ENCODE data around the gene FGD3. TPM values are rescaled to one million over a fixed set of nuclear protein-coding genes. Genes with fewer than 3 reads are reported as not detected.
A peak's percentile ranks its signal among the peaks of the same experiment; 100 is the strongest.

FGD3 gene
- polyA plus RNA-seq, 1 donor from 2014 or later: 86.1 TPM

- Mint-ChIP-seq H3K36me3 (peaks cover 10% of the 10 kb centered on the region), H3K4me3 (no peak overlapping the region)
Measured at GRCh38 chr9:93032545-93032944, 85.2 kb downstream of the FGD3 start.

GRCh38 chr9:93033531-93033930 is 86.2 kb downstream of the FGD3 start:
- Mint-ChIP-seq H3K27ac (peak overlapping the region in 2 of 3 donors; percentile 75 to 87), H3K9me3 (no peaks in the 10 kb centered on the region), H3K4me3 (no peak overlapping the region), H3K4me1 (peaks cover 16 to 33% (median 23%) of the 10 kb centered on the region in 3 donors), H3K36me3 (peaks cover 9% of the 10 kb centered on the region), H3K27me3 (no peaks in the 10 kb centered on the region)

More at GRCh38 chr9:93032545-93032944, 85.2 kb downstream of the FGD3 start:
- Mint-ChIP-seq H3K27me3 (no peaks in the 10 kb centered on the region), H3K27ac (no peak overlapping the region), H3K9me3 (no peaks in the 10 kb centered on the region), H3K4me1 (peaks cover 25 to 38% (median 28%) of the 10 kb centered on the region in 3 donors)

DNA sequence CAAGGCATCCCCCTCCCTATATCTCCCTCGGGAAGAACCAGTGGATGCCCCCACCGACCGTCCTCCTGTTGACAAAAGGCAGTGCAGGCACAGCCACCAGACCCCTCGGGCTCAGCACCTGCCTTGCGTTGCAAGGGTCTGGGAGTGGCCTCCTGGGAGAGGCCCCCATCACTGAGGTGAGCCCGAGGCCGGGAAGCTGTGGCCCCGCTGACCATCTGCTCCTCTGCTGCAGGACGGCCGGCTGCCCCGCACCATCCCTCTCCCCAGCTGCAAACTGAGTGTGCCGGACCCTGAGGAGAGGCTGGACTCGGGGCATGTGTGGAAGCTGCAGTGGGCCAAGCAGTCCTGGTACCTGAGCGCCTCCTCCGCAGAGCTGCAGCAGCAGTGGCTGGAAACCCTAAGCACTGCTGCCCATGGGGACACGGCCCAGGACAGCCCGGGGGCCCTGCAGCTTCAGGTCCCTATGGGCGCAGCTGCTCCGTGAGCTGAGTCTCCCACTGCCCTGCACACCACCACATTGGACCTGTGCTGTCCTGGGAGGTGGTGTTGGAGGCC is 87.9 kb downstream of the FGD3 start:
- Mint-ChIP-seq H3K36me3 (peaks cover 6% of the 10 kb centered on the region), H3K4me3 (no peak overlapping the region), H3K27ac (no peak overlapping the region), H3K4me1 (peaks cover 7 to 30% (median 19%) of the 10 kb centered on the region in 3 donors), H3K9me3 (no peaks in the 10 kb centered on the region), H3K27me3 (no peaks in the 10 kb centered on the region)

DNA sequence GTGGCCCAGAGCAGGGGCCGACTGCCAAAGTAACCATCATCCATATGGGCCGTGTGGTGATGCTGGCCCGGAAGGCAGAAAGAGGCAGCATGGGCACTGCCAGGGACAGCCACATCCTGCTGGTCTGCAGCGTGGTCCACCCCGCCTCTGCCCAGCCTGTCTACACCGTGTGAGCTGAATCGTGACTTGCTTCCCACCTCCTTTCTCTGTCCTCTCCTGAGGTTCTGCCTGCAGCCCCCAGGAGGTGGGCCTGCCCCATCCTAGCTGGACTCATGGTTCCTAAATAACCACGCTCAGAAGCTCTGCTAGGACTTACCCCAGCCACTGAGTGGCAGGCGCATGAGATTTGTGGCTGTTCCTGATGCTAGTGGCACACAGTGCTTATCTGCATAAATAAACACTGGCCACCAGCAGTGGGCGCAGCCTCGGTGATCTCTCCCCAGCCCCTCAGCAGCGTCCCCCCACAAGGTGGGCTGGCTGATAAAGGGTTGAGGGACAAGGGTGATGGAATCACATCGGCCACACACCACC is 88.6 kb downstream of the FGD3 start:
- Mint-ChIP-seq H3K4me3 (no peak overlapping the region), H3K36me3 (peaks cover 3% of the 10 kb centered on the region), H3K27me3 (no peaks in the 10 kb centered on the region), H3K4me1 (peaks cover 7 to 27% (median 16%) of the 10 kb centered on the region in 3 donors), H3K9me3 (no peaks in the 10 kb centered on the region), H3K27ac (no peak overlapping the region)

DNA sequence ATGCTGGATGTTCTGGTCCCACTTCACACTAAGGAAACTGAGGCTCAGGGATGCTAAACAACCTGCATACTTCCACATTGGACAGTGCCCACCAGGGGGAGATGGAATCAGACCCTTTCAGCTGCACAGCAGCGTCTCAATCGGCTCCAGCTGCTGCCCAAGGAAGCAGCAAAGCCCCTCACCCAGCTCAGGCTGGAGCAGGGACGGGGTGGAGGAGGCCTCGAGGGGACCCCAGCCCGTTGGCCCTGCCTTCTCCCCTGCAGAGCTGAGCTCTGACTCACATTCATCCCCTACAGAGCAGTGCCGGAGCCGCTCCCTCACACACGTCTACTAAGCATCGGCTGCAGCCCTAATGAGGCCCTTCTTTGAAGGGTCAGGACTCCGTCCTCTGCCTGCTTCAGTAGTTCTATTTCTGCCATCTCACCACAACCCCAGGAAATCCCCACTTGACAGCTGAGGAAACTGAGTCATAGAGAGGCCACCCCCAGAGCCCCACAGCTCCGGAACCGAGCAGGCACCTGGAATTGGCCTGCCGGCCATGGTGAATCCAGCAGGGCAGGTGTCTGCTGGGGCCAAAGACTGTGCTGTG is 89.7 kb downstream of the FGD3 start:
- H3K4me1 Mint-ChIP-seq: peaks cover 9 to 22% (median 14%) of the 10 kb centered on the region in 3 donors
- H3K36me3 Mint-ChIP-seq: peaks cover 1% of the 10 kb centered on the region
- no peaks in the 10 kb centered on the region for H3K9me3 Mint-ChIP-seq
- H3K27ac Mint-ChIP-seq: peak overlapping the region in 1 of 3 donors; percentile 21
- no peaks in the 10 kb centered on the region for H3K27me3 Mint-ChIP-seq
- H3K4me3 Mint-ChIP-seq: peak overlapping the region in 1 of 4 donors; percentile 49

DNA sequence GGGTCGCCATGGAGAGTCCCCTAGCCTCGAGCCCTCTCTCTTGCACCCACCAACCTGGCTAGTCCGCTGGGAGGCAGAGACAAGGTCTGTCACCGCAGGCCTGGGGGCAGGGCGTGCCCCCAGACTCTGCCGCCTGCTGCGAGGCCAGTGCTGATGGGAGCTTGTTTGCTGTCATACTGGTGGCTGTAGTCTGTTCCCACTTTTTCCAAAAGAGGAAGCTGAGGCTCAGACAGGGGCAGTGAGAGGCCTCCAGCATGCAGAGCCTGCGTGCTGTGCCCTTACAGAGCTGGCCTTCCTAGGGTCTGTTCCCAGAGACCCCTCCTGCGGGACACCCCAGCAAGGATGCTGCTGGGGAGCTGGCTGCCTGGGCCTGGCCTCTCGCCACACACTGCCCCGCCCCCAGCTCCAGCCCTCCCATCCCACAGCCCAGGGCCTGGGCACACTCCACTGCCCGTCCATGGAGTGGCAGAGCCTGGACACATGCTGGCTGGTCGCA is 90.2 kb downstream of the FGD3 start:
- H3K27me3 Mint-ChIP-seq: no peaks in the 10 kb centered on the region
- H3K9me3 Mint-ChIP-seq: no peaks in the 10 kb centered on the region
- peaks cover 4 to 22% (median 15%) of the 10 kb centered on the region in 3 donors for H3K4me1 Mint-ChIP-seq
- peaks cover 1% of the 10 kb centered on the region for H3K36me3 Mint-ChIP-seq
- peak overlapping the region in 1 of 4 donors; percentile 60 for H3K4me3 Mint-ChIP-seq
- peak overlapping the region in 2 of 3 donors; percentile 21 to 74 for H3K27ac Mint-ChIP-seq

- Mint-ChIP-seq H3K36me3 (no peaks in the 10 kb centered on the region), H3K27me3 (no peaks in the 10 kb centered on the region), H3K4me3 (peak overlapping the region in 1 of 4 donors; percentile 41), H3K27ac (peak overlapping the region; percentile 53 to 74 (median 59)), H3K9me3 (no peaks in the 10 kb centered on the region), H3K4me1 (peaks cover 9 to 29% (median 25%) of the 10 kb centered on the region in 3 donors)
Measured at GRCh38 chr9:93038918-93039317, 91.6 kb downstream of the FGD3 start.

DNA sequence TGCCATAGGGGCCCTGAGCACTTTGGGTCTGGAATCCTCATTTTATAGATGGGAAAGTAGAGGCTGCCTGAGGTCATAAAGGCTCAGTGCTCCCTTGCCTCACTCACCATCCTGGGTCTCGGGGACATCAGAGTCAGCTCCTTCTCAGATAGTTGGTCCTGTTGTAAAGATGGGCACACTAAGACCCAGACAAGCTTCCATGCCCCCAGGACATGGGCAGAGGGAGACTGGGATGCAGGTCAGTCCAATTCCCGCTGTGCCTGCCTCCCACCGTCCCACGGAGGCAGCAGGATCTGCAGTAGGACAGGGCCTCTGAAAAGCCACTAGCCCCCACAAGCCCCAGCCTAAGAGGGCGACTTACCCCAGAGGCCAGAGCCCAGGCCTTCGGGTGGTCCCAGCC is 92.1 kb downstream of the FGD3 start:
- no peaks in the 10 kb centered on the region for H3K27me3 Mint-ChIP-seq
- peak overlapping the region in 2 of 3 donors; percentile 53 to 59 for H3K27ac Mint-ChIP-seq
- H3K36me3 Mint-ChIP-seq: no peaks in the 10 kb centered on the region
- H3K9me3 Mint-ChIP-seq: no peaks in the 10 kb centered on the region
- peaks cover 9 to 26% (median 22%) of the 10 kb centered on the region in 3 donors for H3K4me1 Mint-ChIP-seq
- H3K4me3 Mint-ChIP-seq: no peak overlapping the region

- no peaks in the 10 kb centered on the region for H3K27me3 Mint-ChIP-seq
- no peak overlapping the region for H3K4me3 Mint-ChIP-seq
- peak overlapping the region in 2 of 3 donors; percentile 22 to 59 for H3K27ac Mint-ChIP-seq
- no peaks in the 10 kb centered on the region for H3K36me3 Mint-ChIP-seq
- H3K4me1 Mint-ChIP-seq: peaks cover 9 to 26% (median 22%) of the 10 kb centered on the region in 3 donors
- H3K9me3 Mint-ChIP-seq: no peaks in the 10 kb centered on the region
Measured at GRCh38 chr9:93039976-93040375, 92.7 kb downstream of the FGD3 start.

DNA sequence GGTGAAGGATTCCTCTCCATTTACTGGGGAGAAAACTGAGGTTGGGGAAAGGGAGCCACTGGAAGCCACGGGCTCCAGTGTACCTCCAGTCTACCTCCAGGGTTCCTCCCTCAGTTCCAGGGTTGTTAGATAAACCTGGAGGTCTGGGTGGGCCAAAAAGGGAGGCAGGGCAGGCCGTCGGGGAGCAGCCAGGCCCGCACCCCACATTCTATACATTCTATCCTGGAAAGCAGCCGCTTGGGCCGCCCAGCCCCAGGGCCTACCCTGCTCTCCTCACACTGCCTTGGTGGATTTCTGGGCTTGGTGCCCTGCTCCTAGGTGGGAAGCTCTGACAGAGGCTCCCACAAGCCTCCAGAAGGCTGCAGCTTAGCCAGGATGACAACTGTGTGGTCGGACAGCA is 93.1 kb downstream of the FGD3 start:
- Mint-ChIP-seq H3K36me3 (no peaks in the 10 kb centered on the region), H3K4me3 (no peak overlapping the region), H3K4me1 (peaks cover 9 to 26% (median 22%) of the 10 kb centered on the region in 3 donors), H3K27me3 (no peaks in the 10 kb centered on the region), H3K9me3 (no peaks in the 10 kb centered on the region), H3K27ac (peak overlapping the region in 1 of 3 donors; percentile 57)

DNA sequence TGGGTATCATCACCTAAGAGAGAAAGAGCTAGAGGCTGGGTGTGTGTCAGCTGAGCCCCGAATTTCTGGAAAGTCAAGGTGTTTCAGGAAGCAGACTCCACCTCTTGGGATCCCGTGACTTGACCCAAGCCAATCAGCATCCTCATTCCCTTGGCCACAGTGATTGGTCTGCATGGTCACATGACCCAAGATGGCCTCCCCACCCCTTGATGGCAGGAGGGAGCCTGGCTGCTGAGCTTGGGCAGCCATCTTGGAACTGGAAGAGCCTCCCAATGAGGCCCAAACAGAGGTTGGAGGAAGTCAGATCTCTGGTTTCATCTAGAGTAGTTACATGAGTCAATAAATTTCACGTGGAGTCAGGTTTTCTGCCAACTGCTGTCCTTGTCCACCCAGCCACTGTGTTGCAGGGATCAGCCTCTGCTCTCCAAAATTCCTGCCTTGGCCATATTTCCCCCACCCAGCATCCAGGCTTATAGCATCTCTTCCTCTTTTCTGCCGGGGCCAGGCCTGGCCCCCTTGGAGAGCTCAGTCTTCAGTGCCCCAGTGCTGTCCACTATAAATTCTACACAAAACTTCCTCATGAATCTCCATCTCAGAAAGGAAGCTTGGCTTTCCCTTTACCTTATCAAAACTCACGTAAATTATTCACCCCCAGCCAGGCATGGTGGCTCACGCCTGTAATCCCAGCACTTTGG is 93.9 kb downstream of the FGD3 start:
- Mint-ChIP-seq H3K4me3 (peak overlapping the region in 2 of 4 donors; percentile 16 to 23), H3K27me3 (no peaks in the 10 kb centered on the region), H3K36me3 (no peaks in the 10 kb centered on the region), H3K27ac (peak overlapping the region in 2 of 3 donors; percentile 29 to 57), H3K9me3 (no peaks in the 10 kb centered on the region), H3K4me1 (peaks cover 9 to 24% (median 18%) of the 10 kb centered on the region in 3 donors)

GRCh38 chr9:93043122-93043521 is 95.8 kb downstream of the FGD3 start:
- Mint-ChIP-seq H3K36me3 (no peaks in the 10 kb centered on the region), H3K27me3 (no peaks in the 10 kb centered on the region), H3K27ac (peak overlapping the region; percentile 1 to 87 (median 8)), H3K4me3 (peak overlapping the region in 2 of 4 donors; percentile 20 to 46), H3K9me3 (no peaks in the 10 kb centered on the region), H3K4me1 (peaks cover 9 to 20% (median 14%) of the 10 kb centered on the region in 3 donors)

DNA sequence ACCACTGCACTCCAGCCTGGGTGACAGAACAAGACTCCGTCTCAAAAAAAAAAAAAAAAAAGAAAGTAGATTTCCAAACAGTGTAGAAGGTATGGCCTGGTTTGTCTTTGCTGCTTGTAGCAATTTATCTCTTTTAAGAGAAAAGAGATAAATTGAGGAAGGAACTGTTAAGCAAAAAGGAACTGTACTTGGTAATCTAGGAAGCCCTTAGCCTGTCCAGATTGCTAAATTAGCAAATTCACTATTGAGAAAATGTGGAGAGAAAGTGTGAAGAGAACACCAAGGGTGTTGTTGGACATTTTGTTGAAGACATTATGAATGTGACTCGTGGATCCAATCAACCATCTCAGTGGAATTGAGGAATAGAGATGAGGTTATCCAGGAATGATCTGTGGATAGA is 98.2 kb downstream of the FGD3 start:
- Mint-ChIP-seq H3K27ac (no peak overlapping the region), H3K4me3 (no peak overlapping the region), H3K36me3 (peaks cover 1% of the 10 kb centered on the region), H3K4me1 (peaks cover 9 to 15% (median 11%) of the 10 kb centered on the region in 3 donors), H3K27me3 (no peaks in the 10 kb centered on the region), H3K9me3 (no peaks in the 10 kb centered on the region)

GRCh38 chr9:93048566-93049448 is 101.5 kb downstream of the FGD3 start:
- peak overlapping the region in 1 of 4 donors; percentile 50 for H3K4me3 Mint-ChIP-seq
- no peaks in the 10 kb centered on the region for H3K27me3 Mint-ChIP-seq
- peak overlapping the region in 1 of 3 donors; percentile 2 for H3K27ac Mint-ChIP-seq
- no peaks in the 10 kb centered on the region for H3K9me3 Mint-ChIP-seq
- H3K4me1 Mint-ChIP-seq: peaks cover 4 to 7% (median 5%) of the 10 kb centered on the region in 3 donors
- H3K36me3 Mint-ChIP-seq: peaks cover 1% of the 10 kb centered on the region

All from IgD-negative memory B cell (primary cell).